ENCODE results near the gene TRIM67. TPM values are rescaled to one million over a fixed set of nuclear protein-coding genes. Genes with fewer than 3 reads are reported as not detected.

The TRIM67 gene
- total RNA-seq, result under 1 TPM in 1 of 2 donors, not detected in 1; under 0.01 TPM

- 1 to 5% methylated on average over 19 to 42 of the region's 42 CpGs for WGBS, 2 donors
- H3K4me3 ChIP-seq, result no peak within 1 kb of the TSS
- TF ChIP-seq POLR2A (IDR thresholded peaks at IDR 0.05), result no peak
- no peaks in the 10 kb centered on the region for H3K9me3 ChIP-seq
- H3K36me3 ChIP-seq (replicated peaks in 1 of 2; ENCODE audit: insufficient read depth in 1 of 2, low read depth in 2 of 2), result no peaks in the 10 kb centered on the region
- intact Hi-C loops (cut with DNase I), result no loop called here
- peaks cover 26% of the 10 kb centered on the region for H3K4me1 ChIP-seq
- H3K27ac ChIP-seq, result peak within 1 kb of the TSS in 1 of 4 donors; percentile 24
- H3K27me3 ChIP-seq, result peaks cover 5 to 17% of the 10 kb centered on the region in 2 donors
- DNase-seq (peak in 3 of 4 donors; percentile 28 to 44 (median 30)), ATAC-seq (peak; percentile 71)
Measured at GRCh38 chr1:231161667-231162296, at the start of gene TRIM67. Gene TRIM67, plus strand, starts transcription at chr1:231162058. Its CDS starts 912 bp downstream, at chr1:231162970.

GRCh38 chr1:231116738-231117137 lies 45.1 kb upstream of the TRIM67 start:
- H3K27me3 ChIP-seq, result no peaks in the 10 kb centered on the region
- intact Hi-C loops (cut with DNase I), result no loop called here
- DNase-seq (no peak), ATAC-seq (no peak)
- no peaks in the 10 kb centered on the region for H3K4me1 ChIP-seq
- H3K27ac ChIP-seq, result no peak overlapping the region
- 8 to 21% methylated on average over 1 of the region's 1 CpG for WGBS, 2 donors
- H3K9me3 ChIP-seq, result no peaks in the 10 kb centered on the region
- no peaks in the 10 kb centered on the region for H3K36me3 ChIP-seq (replicated peaks in 1 of 2; ENCODE audit: insufficient read depth in 1 of 2, low read depth in 2 of 2)
- TF ChIP-seq CTCF (IDR thresholded peaks at IDR 0.05), result no peak
- TF ChIP-seq POLR2A (IDR thresholded peaks at IDR 0.05), result no peak
- H3K4me3 ChIP-seq, result no peak overlapping the region

GRCh38 chr1:231118704-231119453 lies 43.0 kb upstream of the TRIM67 start:
- 48 to 62% methylated on average over 8 of the region's 8 CpGs for WGBS, 2 donors
- no peaks in the 10 kb centered on the region for H3K4me1 ChIP-seq
- no peaks in the 10 kb centered on the region for H3K36me3 ChIP-seq (replicated peaks in 1 of 2; ENCODE audit: insufficient read depth in 1 of 2, low read depth in 2 of 2)
- DNase-seq, result no peak
- H3K4me3 ChIP-seq, result no peak overlapping the region
- H3K9me3 ChIP-seq, result no peaks in the 10 kb centered on the region
- H3K27ac ChIP-seq, result no peak overlapping the region
- intact Hi-C loops (cut with DNase I), result no loop called here
- no peak for ATAC-seq
- no peaks in the 10 kb centered on the region for H3K27me3 ChIP-seq
- TF ChIP-seq POLR2A (IDR thresholded peaks at IDR 0.05), result no peak
- no peak for TF ChIP-seq CTCF (IDR thresholded peaks at IDR 0.05)

GRCh38 chr1:231121533-231121932 lies 40.3 kb upstream of the TRIM67 start:
- TF ChIP-seq POLR2A (IDR thresholded peaks at IDR 0.05) (no peak), CTCF (IDR thresholded peaks at IDR 0.05) (no peak)

GRCh38 chr1:231122143-231122542 lies 39.7 kb upstream of the TRIM67 start:
- Histone ChIP-seq H3K9me3 (no peaks in the 10 kb centered on the region), H3K4me3 (no peak overlapping the region), H3K27me3 (no peaks in the 10 kb centered on the region), H3K27ac (no peak overlapping the region), H3K4me1 (peaks cover 16% of the 10 kb centered on the region), H3K36me3 (replicated peaks in 1 of 2; ENCODE audit: insufficient read depth in 1 of 2, low read depth in 2 of 2) (no peaks in the 10 kb centered on the region)
- no peak for ATAC-seq
- 76 to 85% methylated on average over 2 of the region's 2 CpGs for WGBS, 2 donors
- no peak for TF ChIP-seq POLR2A (IDR thresholded peaks at IDR 0.05)
- TF ChIP-seq CTCF (IDR thresholded peaks at IDR 0.05), result peak in 1 of 7 experiments; percentile 8
- DNase-seq, result no peak
- intact Hi-C loops (cut with DNase I), result no loop called here

More at GRCh38 chr1:231121533-231121932, 40.3 kb upstream of the TRIM67 start:
- no peak for DNase-seq
- Histone ChIP-seq H3K4me3 (no peak overlapping the region), H3K27me3 (no peaks in the 10 kb centered on the region), H3K9me3 (no peaks in the 10 kb centered on the region), H3K27ac (no peak overlapping the region), H3K4me1 (peaks cover 13% of the 10 kb centered on the region), H3K36me3 (replicated peaks in 1 of 2; ENCODE audit: insufficient read depth in 1 of 2, low read depth in 2 of 2) (no peaks in the 10 kb centered on the region)
- intact Hi-C loops (cut with DNase I), result no loop called here
- ATAC-seq, result no peak
- 88 to 91% methylated on average over 1 of the region's 1 CpG for WGBS, 2 donors

Measured in body of pancreas (tissue), 4 donors.